TTC549 (cell line): ENCODE data around the gene UNC13C.

Experiments used
- FAIRE-seq: peaks from 2 replicates; lab custom pipeline; 2012; peaks lifted over from hg19 to GRCh38; lab: Jason Lieb, UNC

UNC13C gene

GRCh38 chr15:54675241-54675640 lies 697.0 kb downstream of the UNC13C start:
- no peak for FAIRE-seq

DNA sequence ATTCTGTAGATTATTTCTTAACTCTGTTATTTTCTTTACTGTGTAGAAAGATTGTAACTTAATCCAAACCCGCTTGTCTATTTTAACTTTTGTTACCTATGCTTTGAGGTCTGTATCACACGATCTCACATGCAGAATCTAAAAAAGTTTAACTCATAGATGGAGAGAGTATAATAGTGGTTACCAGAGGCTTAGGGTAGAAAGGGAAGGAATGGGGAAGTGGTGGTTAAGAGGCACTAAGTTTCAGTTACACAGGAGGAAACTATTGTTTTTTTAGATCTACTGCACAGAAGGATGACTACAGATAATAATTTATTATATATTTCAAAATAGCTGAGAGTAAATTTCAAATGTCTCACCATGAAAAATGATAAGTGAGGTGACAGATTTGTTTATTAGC lies 703.3 kb downstream of the UNC13C start:
- FAIRE-seq = no peak
